ENCODE data around the gene FBXL16. TPM values are rescaled to one million over a fixed set of nuclear protein-coding genes. Genes with fewer than 3 reads are reported as not detected.

The FBXL16 gene
- total and polyA plus RNA-seq, 2 of the 13 experiments (the other 11 are each of a cell fraction or from before 2014, with no cell fraction given) = 0.22 to 2.0 TPM

- TF ChIP-seq SKIL (CRISPR knock-in tag; IDR thresholded peaks at IDR 0.05; ENCODE audit: borderline replicate concordance) = no peak
- TF ChIP-seq ELF1 (CRISPR knock-in tag; IDR thresholded peaks at IDR 0.05) = no peak
- TF ChIP-seq MXD4 (CRISPR knock-in tag; IDR thresholded peaks at IDR 0.05) = peak; percentile 45
- peak; percentile 13; the same call in 1 of the 2 replicates for TF ChIP-seq ELF3 (CRISPR knock-in tag; IDR thresholded peaks at IDR 0.05)
- TF ChIP-seq SRY (CRISPR knock-in tag; IDR thresholded peaks at IDR 0.05) = peak; percentile 85; the same call in 1 of the 2 replicates
- peak; percentile 61; the same call in 1 of the 2 replicates for TF ChIP-seq ETV5 (CRISPR knock-in tag; IDR thresholded peaks at IDR 0.05; ENCODE audit: borderline replicate concordance)
- TF ChIP-seq BRF2 (CRISPR knock-in tag; IDR thresholded peaks at IDR 0.05) = peak; percentile 88
- TF ChIP-seq IRF1 (CRISPR knock-in tag; IDR thresholded peaks at IDR 0.05; ENCODE audit: low read depth) = no peak
- TF ChIP-seq KLF6 (CRISPR knock-in tag; IDR thresholded peaks at IDR 0.05) = no peak
- no peak for TF ChIP-seq ARNT (IDR thresholded peaks at IDR 0.05)
- no peak for TF ChIP-seq HNRNPH1 (optimal IDR thresholded peaks at IDR 0.05; ENCODE audit: low read depth, low read length)
- TF ChIP-seq ZNF639 (CRISPR knock-in tag; conservative IDR thresholded peaks at IDR 0.05) = peak; percentile 74
- no peak for TF ChIP-seq TBL1XR1 (IDR thresholded peaks at IDR 0.05; ENCODE audit: borderline replicate concordance, low read length, partially characterized antibody)
- peak; percentile 58 for TF ChIP-seq ZNF777 (CRISPR knock-in tag; IDR thresholded peaks at IDR 0.05)
- TF ChIP-seq SOX5 (CRISPR knock-in tag; IDR thresholded peaks at IDR 0.05; ENCODE audit: borderline replicate concordance) = peak; percentile 36; the same call in 1 of the 2 replicates
- no peak for TF ChIP-seq U2AF1 (optimal IDR thresholded peaks at IDR 0.05; ENCODE audit: low read depth, low read length)
- no peak for TF ChIP-seq RARA (CRISPR knock-in tag; IDR thresholded peaks at IDR 0.05)
- TF ChIP-seq HNRNPUL1 (IDR thresholded peaks at IDR 0.05; ENCODE audit: low read depth, low read length) = no peak
- TF ChIP-seq ZFP90 (CRISPR knock-in tag; IDR thresholded peaks at IDR 0.05; ENCODE audit: borderline replicate concordance) = 0 out of 2 replicates have a peak, but pooled peaks have one; percentile 67
- TF ChIP-seq NFIC (IDR thresholded peaks at IDR 0.05; ENCODE audit: low read length) = no peak
- no peak for TF ChIP-seq ZBTB4 (CRISPR knock-in tag; IDR thresholded peaks at IDR 0.05; ENCODE audit: borderline replicate concordance)
These were observed 15.6 kb upstream of the FBXL16 start, which contains the start of gene ANTKMT (continued) for GRCh38 chr16:720990-721764.
